M059J (cell line): Measurements from ENCODE around the gene ATP5PD. TPM values are rescaled to one million over a fixed set of nuclear protein-coding genes. Genes with fewer than 3 reads are reported as not detected.
A peak's percentile ranks its signal among the peaks of the same experiment; 100 is the strongest.
"Not testable (repeated sequence)": the region's sequence is repeated elsewhere in the genome, so short reads cannot be mapped to it uniquely, and the experiment has no call there.

Experiments
- DNase-seq: peaks from one replicate; pipeline ENCODE4 v3.0.0-alpha.2; 2012; ENCODE audit warnings: low read depth
- total RNA-seq: library from RNA; depleted of rRNA; stranded (reverse); fragments of >200 nt; shearing (Covaris generic); gene quantifications from 2 replicates; pipeline ENCODE4 v1.2.3, GENCODE V29; 2014

Gene ATP5PD
- total RNA-seq, 1 experiment from 2014 or later: 440 TPM

GRCh38 chr17:75024686-75025397, 21.9 kb downstream of the ATP5PD start:
- DNase-seq: no peak

- DNase-seq: no peak
These were observed 26.2 kb downstream of the ATP5PD start for GRCh38 chr17:75020331-75021110.

- no peak for DNase-seq
These were observed 27.1 kb downstream of the ATP5PD start for GRCh38 chr17:75019710-75020109.

GRCh38 chr17:75019146-75019545, 27.6 kb downstream of the ATP5PD start:
- no peak for DNase-seq

- no peak for DNase-seq
These were observed 33.6 kb downstream of the ATP5PD start for GRCh38 chr17:75013092-75013559.

- DNase-seq: peak; percentile 85
These were observed 34.2 kb downstream of the ATP5PD start, which contains the start of gene MRPL58 for GRCh38 chr17:75012346-75013091. TSS of gene MRPL58 (plus strand) at chr17:75012670. CDS start at chr17:75012687, 17 bp downstream.

GRCh38 chr17:75012096-75012345, 34.7 kb downstream of the ATP5PD start:
- no peak for DNase-seq

- DNase-seq: peak; percentile 61
These were observed 35.2 kb downstream of the ATP5PD start for GRCh38 chr17:75011401-75012095.

GRCh38 chr17:75010683-75011400, 35.9 kb downstream of the ATP5PD start:
- DNase-seq: peak; percentile 89

- DNase-seq: peak; percentile 12
These were observed 37.5 kb downstream of the ATP5PD start for GRCh38 chr17:75009139-75009724.

- DNase-seq: no peak
These were observed 38.4 kb downstream of the ATP5PD start for GRCh38 chr17:75008373-75008772.

GRCh38 chr17:75006653-75007052, 40.1 kb downstream of the ATP5PD start:
- peak; percentile 4 for DNase-seq

GRCh38 chr17:75006084-75006483, 40.7 kb downstream of the ATP5PD start:
- not testable (repeated sequence) for DNase-seq

GRCh38 chr17:75005291-75005690, 41.5 kb downstream of the ATP5PD start:
- DNase-seq: no peak

- no peak for DNase-seq
These were observed 42.4 kb downstream of the ATP5PD start for GRCh38 chr17:75004371-75004770.

- no peak for DNase-seq
These were observed 42.8 kb downstream of the ATP5PD start for GRCh38 chr17:75003957-75004355.

GRCh38 chr17:75003070-75003956, 43.5 kb downstream of the ATP5PD start:
- no peak for DNase-seq

GRCh38 chr17:75001915-75002843, 44.6 kb downstream of the ATP5PD start:
- DNase-seq: no peak

GRCh38 chr17:74999523-74999922, 47.2 kb downstream of the ATP5PD start:
- no peak for DNase-seq
